ENCODE results near the gene TBPL1. TPM values are rescaled to one million over a fixed set of nuclear protein-coding genes. Genes with fewer than 3 reads are reported as not detected.

The TBPL1 gene
- total and polyA plus RNA-seq, 4 donors, result 5.4 to 34.6 (median 11.5) TPM

GRCh38 chr6:134010974-134011373 is 58.0 kb downstream of the TBPL1 start:
- TF ChIP-seq CTCF (IDR thresholded peaks at IDR 0.05; ENCODE audit: low read depth, low read length, missing input control) (no peak), HNF4A (conservative IDR thresholded peaks at IDR 0.05) (no peak), REST (IDR thresholded peaks at IDR 0.05) (no peak), TAF1 (conservative IDR thresholded peaks at IDR 0.05) (no peak), EGR1 (IDR thresholded peaks at IDR 0.05; ENCODE audit: low read depth in 2 of 2) (no peak), FOXA1 (IDR thresholded peaks at IDR 0.05) (no peak), FOXA2 (IDR thresholded peaks at IDR 0.05) (no peak), GABPA (IDR thresholded peaks at IDR 0.05 in 1 of 2, conservative IDR thresholded peaks at IDR 0.05 in 1 of 2) (no peak), SP1 (IDR thresholded peaks at IDR 0.05) (no peak), RAD21 (IDR thresholded peaks at IDR 0.05) (no peak), ZBTB33 (IDR thresholded peaks at IDR 0.05) (no peak), JUND (IDR thresholded peaks at IDR 0.05) (no peak), HNF4G (IDR thresholded peaks at IDR 0.05) (no peak), YY1 (IDR thresholded peaks at IDR 0.05) (no peak), NR2F2 (IDR thresholded peaks at IDR 0.05) (no peak), RXRA (IDR thresholded peaks at IDR 0.05) (no peak)
- TF ChIP-seq, protein P1, sequence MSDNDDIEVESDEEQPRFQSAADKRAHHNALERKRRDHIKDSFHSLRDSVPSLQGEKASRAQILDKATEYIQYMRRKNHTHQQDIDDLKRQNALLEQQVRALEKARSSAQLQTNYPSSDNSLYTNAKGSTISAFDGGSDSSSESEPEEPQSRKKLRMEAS (IDR thresholded peaks at IDR 0.05), result no peak
- TF ChIP-seq, protein P2, sequence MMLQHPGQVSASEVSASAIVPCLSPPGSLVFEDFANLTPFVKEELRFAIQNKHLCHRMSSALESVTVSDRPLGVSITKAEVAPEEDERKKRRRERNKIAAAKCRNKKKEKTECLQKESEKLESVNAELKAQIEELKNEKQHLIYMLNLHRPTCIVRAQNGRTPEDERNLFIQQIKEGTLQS (IDR thresholded peaks at IDR 0.05), result no peak
- no peak overlapping the region for H3K4me3 ChIP-seq (ENCODE audit: low read depth in 1 of 3, low read length in 3 of 3)
- H3K9me3 ChIP-seq (ENCODE audit: control insufficient read depth in 4 of 4, low read length in 3 of 4), result no peaks in the 10 kb centered on the region
- no peaks in the 10 kb centered on the region for H3K36me3 ChIP-seq (ENCODE audit: control insufficient read depth in 4 of 4, insufficient read depth in 3 of 4, low read depth in 1 of 4, low read length in 3 of 4)
- H3K27me3 ChIP-seq (ENCODE audit: control insufficient read depth in 4 of 4, insufficient read depth in 4 of 4, low read length in 3 of 4), result no peaks in the 10 kb centered on the region
- H3K4me1 ChIP-seq (ENCODE audit: control insufficient read depth in 4 of 4, insufficient read depth in 4 of 4, low read length in 3 of 4), result no peaks in the 10 kb centered on the region
- no peak overlapping the region for H3K27ac ChIP-seq (ENCODE audit: low read depth in 1 of 2, low read length in 2 of 2)
- H3K9ac ChIP-seq (ENCODE audit: low read depth in 1 of 2, low read length in 2 of 2), result no peak overlapping the region
- no peak for DNase-seq (ENCODE audit: low spot score)
- 89% methylated on average over 2 of the region's 2 CpGs for WGBS

Measured in liver (tissue), 9 donors.